Smooth muscle cell (in vitro differentiated cells): ENCODE results near the gene PRSS27. TPM values are rescaled to one million over a fixed set of nuclear protein-coding genes. Genes with fewer than 3 reads are reported as not detected.

Experiments
- DNase-seq: peaks from one replicate; lab custom pipeline; 2025; ENCODE audit not compliant: unreplicated experiment; lab: John Stamatoyannopoulos, UW
- H2AFZ ChIP-seq: fragments of 200-600 bp; sonication (generic); 2 replicates; pipeline ENCODE4 v1.6.0; 2016; ENCODE audit warnings: antibody characterized with exemption, low read depth, mild to moderate bottlenecking
- H3F3A ChIP-seq: fragments of 200-600 bp; sonication (generic); 2 replicates; pipeline ENCODE4 v1.6.0; 2017; ENCODE audit warnings: antibody characterized with exemption, low read depth
- H3K27ac ChIP-seq: fragments of 200-600 bp; sonication (generic); 2 replicates; pipeline ENCODE4 v1.5.1; 2016; ENCODE audit warnings: low read depth, mild to moderate bottlenecking
- H3K27me3 ChIP-seq: fragments of 200-600 bp; sonication (generic); 2 replicates; pipeline ENCODE4 v1.6.1; 2016; ENCODE audit warnings: low read depth, mild to moderate bottlenecking
- H3K36me3 ChIP-seq: fragments of 200-600 bp; sonication (generic); 2 replicates; pipeline ENCODE4 v1.5.1; 2016; ENCODE audit warnings: low read depth
- H3K4me1 ChIP-seq: fragments of 200-600 bp; sonication (generic); 2 replicates; pipeline ENCODE4 v1.5.1; 2016; ENCODE audit warnings: low read depth
- H3K4me2 ChIP-seq: fragments of 200-600 bp; sonication (generic); 2 replicates; pipeline ENCODE4 v1.6.0; 2016; ENCODE audit warnings: mild to moderate bottlenecking
- H3K4me3 ChIP-seq: fragments of 200-600 bp; sonication (generic); 2 replicates; pipeline ENCODE4 v1.5.1; 2016; ENCODE audit warnings: mild to moderate bottlenecking
- H3K79me2 ChIP-seq: fragments of 200-600 bp; sonication (generic); 2 replicates; pipeline ENCODE4 v1.6.0; 2016; ENCODE audit warnings: low read depth, mild to moderate bottlenecking
- H3K9ac ChIP-seq: fragments of 200-600 bp; sonication (generic); 2 replicates; pipeline ENCODE4 v1.6.0; 2016; ENCODE audit warnings: low read depth
- H3K9me3 ChIP-seq: fragments of 200-600 bp; sonication (generic); replicated peaks from 2 replicates; pipeline ENCODE4 v1.5.1; 2016; ENCODE audit warnings: low read depth
- H4K20me1 ChIP-seq: fragments of 200-600 bp; sonication (generic); 2 replicates; pipeline ENCODE4 v1.6.0; 2016; ENCODE audit warnings: low read depth
- WGBS: methylation state at CpG from one replicate; pipeline ENCODE4 v1.1.7; 2016; ENCODE audit warnings: low lambda C conversion rate; 5-methylcytosine and 5-hydroxymethylcytosine counted together
- polyA plus RNA-seq: library from polyadenylated mRNA; unstranded; fragments of >200 nt; fragmentation: Nextera tagmentation; extraction: Ambion mirVana; gene quantifications from 2 replicates; pipeline ENCODE4 v1.2.1, GENCODE V29; 2016
- total RNA-seq: library from RNA; depleted of rRNA; stranded (reverse); fragments of >200 nt; gene quantifications from 2 replicates; pipeline ENCODE4 v1.2.3, GENCODE V29; 2014
- TF ChIP-seq, protein P1 (sequence below): fragments of 200-600 bp; sonication (generic); IDR thresholded peaks from 2 replicates; pipeline ENCODE4 v1.5.1; 2017; ENCODE audit warnings: borderline replicate concordance, mild to moderate bottlenecking, antibody characterized with exemption; ENCODE audit not compliant: insufficient read depth, poor library complexity, severe bottlenecking

Gene PRSS27
- total and polyA plus RNA-seq, 2 experiments from 2014 or later = 0.63 to 3.3 TPM

DNA sequence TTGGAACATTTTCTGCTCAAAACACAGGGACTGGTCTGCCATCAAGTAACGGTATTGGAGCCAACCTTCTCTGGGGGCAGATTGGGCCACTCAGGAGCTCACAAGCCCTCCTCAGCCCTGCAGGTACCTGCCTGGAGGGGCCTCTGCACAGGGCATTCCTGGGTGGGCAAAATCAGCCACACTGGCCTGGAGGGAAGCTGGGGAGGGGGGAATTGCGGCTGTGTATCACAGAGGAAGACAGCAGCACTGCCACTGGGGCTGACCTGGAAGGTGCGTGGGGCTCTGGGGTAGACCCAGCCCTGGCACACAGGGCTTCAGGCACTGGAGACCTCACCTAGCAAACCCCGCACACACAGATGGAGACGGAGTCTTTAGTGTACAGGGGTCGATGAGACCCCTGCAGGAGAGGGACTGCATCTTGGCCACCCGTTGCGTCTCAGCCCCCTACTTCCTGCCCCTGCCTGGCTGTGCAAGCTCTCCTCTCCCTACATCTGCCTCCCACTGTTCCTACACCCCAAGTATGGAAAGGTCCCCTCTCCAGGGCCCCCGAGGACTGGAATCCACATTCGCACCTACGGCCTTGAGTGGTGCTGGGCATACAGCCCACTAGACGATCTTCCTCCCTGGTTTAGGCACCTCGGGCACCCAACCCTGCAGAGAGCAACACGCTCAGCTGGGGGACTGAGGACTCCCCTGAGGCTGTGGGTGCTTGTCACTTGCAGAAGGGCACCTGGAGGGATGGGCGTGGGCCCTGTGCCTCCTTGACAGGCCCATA, 25.3 kb upstream of the PRSS27 start:
- Histone ChIP-seq H3K4me1 (no peaks in the 10 kb centered on the region), H3K9me3 (no peaks in the 10 kb centered on the region), H3K36me3 (no peaks in the 10 kb centered on the region), H3K27ac (no peak overlapping the region), H3K4me3 (no peak overlapping the region), H2AFZ (no peak overlapping the region), H3K9ac (no peak overlapping the region), H4K20me1 (no peaks in the 10 kb centered on the region), H3K27me3 (no peaks in the 10 kb centered on the region), H3K4me2 (no peak overlapping the region), H3F3A (no peaks in the 10 kb centered on the region), H3K79me2 (no peaks in the 10 kb centered on the region)
- TF ChIP-seq, protein P1, sequence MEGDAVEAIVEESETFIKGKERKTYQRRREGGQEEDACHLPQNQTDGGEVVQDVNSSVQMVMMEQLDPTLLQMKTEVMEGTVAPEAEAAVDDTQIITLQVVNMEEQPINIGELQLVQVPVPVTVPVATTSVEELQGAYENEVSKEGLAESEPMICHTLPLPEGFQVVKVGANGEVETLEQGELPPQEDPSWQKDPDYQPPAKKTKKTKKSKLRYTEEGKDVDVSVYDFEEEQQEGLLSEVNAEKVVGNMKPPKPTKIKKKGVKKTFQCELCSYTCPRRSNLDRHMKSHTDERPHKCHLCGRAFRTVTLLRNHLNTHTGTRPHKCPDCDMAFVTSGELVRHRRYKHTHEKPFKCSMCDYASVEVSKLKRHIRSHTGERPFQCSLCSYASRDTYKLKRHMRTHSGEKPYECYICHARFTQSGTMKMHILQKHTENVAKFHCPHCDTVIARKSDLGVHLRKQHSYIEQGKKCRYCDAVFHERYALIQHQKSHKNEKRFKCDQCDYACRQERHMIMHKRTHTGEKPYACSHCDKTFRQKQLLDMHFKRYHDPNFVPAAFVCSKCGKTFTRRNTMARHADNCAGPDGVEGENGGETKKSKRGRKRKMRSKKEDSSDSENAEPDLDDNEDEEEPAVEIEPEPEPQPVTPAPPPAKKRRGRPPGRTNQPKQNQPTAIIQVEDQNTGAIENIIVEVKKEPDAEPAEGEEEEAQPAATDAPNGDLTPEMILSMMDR = no peak
- no peak for DNase-seq
- 89% methylated on average over 15 of the region's 15 CpGs for WGBS

DNA sequence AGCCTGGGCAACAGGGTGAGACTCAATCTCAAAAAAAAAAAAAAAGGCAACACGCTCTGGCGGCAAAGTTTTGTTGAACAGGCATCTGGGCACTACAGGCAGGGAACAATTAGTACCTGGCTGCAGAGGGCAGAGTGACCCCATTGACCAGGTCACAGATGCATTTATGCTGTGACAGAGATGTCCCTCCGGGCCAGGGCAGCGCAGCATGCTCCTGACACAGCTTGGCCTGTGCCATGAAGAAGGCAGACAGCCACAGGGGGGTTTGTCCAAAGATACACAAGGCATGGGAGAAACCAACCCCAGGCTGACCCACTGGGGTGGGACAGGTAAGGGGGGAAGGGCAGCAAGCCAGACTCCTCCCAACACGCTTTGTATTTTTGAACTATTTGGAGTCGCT, 24.7 kb upstream of the PRSS27 start:
- H3K9me3 ChIP-seq = no peaks in the 10 kb centered on the region
- H2AFZ ChIP-seq = no peak overlapping the region
- 94% methylated on average over 6 of the region's 6 CpGs for WGBS
- H3K27me3 ChIP-seq = no peaks in the 10 kb centered on the region
- H4K20me1 ChIP-seq = no peaks in the 10 kb centered on the region
- H3F3A ChIP-seq = no peaks in the 10 kb centered on the region
- no peaks in the 10 kb centered on the region for H3K79me2 ChIP-seq
- H3K4me2 ChIP-seq = no peak overlapping the region
- TF ChIP-seq, protein P1 = no peak
- no peaks in the 10 kb centered on the region for H3K36me3 ChIP-seq
- no peak overlapping the region for H3K27ac ChIP-seq
- no peak for DNase-seq
- no peaks in the 10 kb centered on the region for H3K4me1 ChIP-seq
- no peak overlapping the region for H3K4me3 ChIP-seq
- no peak overlapping the region for H3K9ac ChIP-seq

DNA sequence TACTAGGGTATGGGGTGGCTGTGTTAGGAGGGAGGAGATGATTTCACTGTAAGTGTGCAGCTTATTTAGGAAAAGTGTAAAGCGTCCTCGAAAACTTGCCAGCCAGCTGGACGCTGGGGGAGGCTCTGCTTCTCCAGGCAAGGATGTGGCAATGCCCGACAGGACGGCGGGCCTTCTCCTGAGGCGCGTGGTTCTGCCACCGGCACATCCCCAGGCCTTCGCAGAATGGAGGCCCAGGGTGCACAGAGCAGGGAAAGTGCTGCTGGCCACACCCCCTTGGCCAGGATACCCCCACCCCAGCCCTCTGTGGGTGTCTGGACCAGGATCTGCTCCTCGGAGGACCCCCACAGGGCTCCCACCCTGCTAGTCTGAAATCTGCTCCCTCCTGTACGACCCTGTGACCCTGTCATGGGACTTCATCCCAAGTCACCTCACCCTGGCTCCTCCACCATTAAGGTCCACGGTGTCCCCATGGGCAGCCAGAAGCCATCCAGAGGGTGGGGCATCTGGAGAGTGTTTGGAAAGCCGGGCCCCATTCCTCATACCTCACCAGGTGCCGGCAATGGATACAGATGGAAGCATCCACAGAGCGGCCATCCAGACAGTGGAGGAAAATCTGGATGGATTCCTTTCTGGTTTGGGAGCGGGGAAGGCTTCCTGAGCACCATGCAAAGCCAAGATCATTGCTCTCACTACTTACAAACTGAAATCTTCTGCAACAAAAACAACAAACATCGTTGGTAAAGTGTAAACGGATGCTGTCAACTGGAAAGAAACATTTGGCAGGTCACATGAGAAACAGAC, 23.2 kb upstream of the PRSS27 start:
- H3K27ac ChIP-seq = no peak overlapping the region

More for the DNA sequence above, 23.2 kb upstream of the PRSS27 start:
- TF ChIP-seq, protein P1 = no peak
- Histone ChIP-seq H3K4me3 (no peak overlapping the region), H3K4me2 (no peak overlapping the region), H3F3A (no peaks in the 10 kb centered on the region), H2AFZ (no peak overlapping the region), H3K9me3 (no peaks in the 10 kb centered on the region), H3K9ac (no peak overlapping the region), H3K79me2 (no peaks in the 10 kb centered on the region), H3K36me3 (no peaks in the 10 kb centered on the region), H3K27me3 (no peaks in the 10 kb centered on the region), H4K20me1 (no peaks in the 10 kb centered on the region), H3K4me1 (no peaks in the 10 kb centered on the region)
- no peak for DNase-seq
- 94% methylated on average over 17 of the region's 19 CpGs for WGBS
